ENCODE measurements around the gene MBTPS1.

Gene MBTPS1

GRCh38 chr16:84071121-84071520, 45.6 kb downstream of the MBTPS1 start:
- H3K27ac ChIP-seq (ENCODE audit: low read depth, low read length), result no peak overlapping the region
- H3K4me2 ChIP-seq (ENCODE audit: low read depth, low read length, poor library complexity, severe bottlenecking), result no peak overlapping the region
- no peaks in the 10 kb centered on the region for H3K79me2 ChIP-seq (ENCODE audit: insufficient read depth, low read length)
- H3F3A ChIP-seq (ENCODE audit: insufficient read depth), result no peaks in the 10 kb centered on the region
- H3K4me3 ChIP-seq (ENCODE audit: insufficient read depth, low read length, poor library complexity, severe bottlenecking), result no peak overlapping the region
- no peak overlapping the region for H2AFZ ChIP-seq (ENCODE audit: low read depth, low read length, severe bottlenecking)
- H3K36me3 ChIP-seq (ENCODE audit: low read length), result peaks cover 7% of the 10 kb centered on the region; the same call in 1 of the 2 replicates
- H3K9me2 ChIP-seq (replicated peaks; ENCODE audit: insufficient read depth, low read length), result no peaks in the 10 kb centered on the region
- H4K20me1 ChIP-seq (ENCODE audit: low read depth, low read length), result 0 out of 2 replicates have a peak, but pooled peaks cover 3% of the 10 kb centered on the region
- no peak for TF ChIP-seq EZH2phosphoT487 (conservative IDR thresholded peaks at IDR 0.05; ENCODE audit: low read length)
- TF ChIP-seq CTCF (IDR thresholded peaks at IDR 0.05; ENCODE audit: insufficient read depth, low read length, poor library complexity, severe bottlenecking), result no peak
- no peak overlapping the region for H3K9ac ChIP-seq (ENCODE audit: low read length)
- H3K27me3 ChIP-seq (ENCODE audit: low read length), result no peaks in the 10 kb centered on the region
- no peaks in the 10 kb centered on the region for H3K9me3 ChIP-seq (ENCODE audit: insufficient read depth, low read length)

- Histone ChIP-seq H3K9me3 (ENCODE audit: insufficient read depth, low read length) (no peaks in the 10 kb centered on the region), H3F3A (ENCODE audit: insufficient read depth) (0 out of 2 replicates have a peak, but pooled peaks cover 3% of the 10 kb centered on the region), H3K4me2 (ENCODE audit: low read depth, low read length, poor library complexity, severe bottlenecking) (no peak overlapping the region), H4K20me1 (ENCODE audit: low read depth, low read length) (no peaks in the 10 kb centered on the region), H3K27ac (ENCODE audit: low read depth, low read length) (no peak overlapping the region), H3K79me2 (ENCODE audit: insufficient read depth, low read length) (no peaks in the 10 kb centered on the region), H2AFZ (ENCODE audit: low read depth, low read length, severe bottlenecking) (no peak overlapping the region), H3K36me3 (ENCODE audit: low read length) (peaks cover 3% of the 10 kb centered on the region; the same call in 1 of the 2 replicates), H3K4me3 (ENCODE audit: insufficient read depth, low read length, poor library complexity, severe bottlenecking) (no peak overlapping the region), H3K9me2 (replicated peaks; ENCODE audit: insufficient read depth, low read length) (no peaks in the 10 kb centered on the region), H3K27me3 (ENCODE audit: low read length) (no peaks in the 10 kb centered on the region), H3K9ac (ENCODE audit: low read length) (no peak overlapping the region)
- no peak for TF ChIP-seq CTCF (IDR thresholded peaks at IDR 0.05; ENCODE audit: insufficient read depth, low read length, poor library complexity, severe bottlenecking)
- TF ChIP-seq EZH2phosphoT487 (conservative IDR thresholded peaks at IDR 0.05; ENCODE audit: low read length), result no peak
Observed at GRCh38 chr16:84069540-84069939, 47.2 kb downstream of the MBTPS1 start.

GRCh38 chr16:84068783-84069462, 47.8 kb downstream of the MBTPS1 start:
- Histone ChIP-seq H3K27ac (ENCODE audit: low read depth, low read length) (no peak overlapping the region), H3K79me2 (ENCODE audit: insufficient read depth, low read length) (no peaks in the 10 kb centered on the region), H2AFZ (ENCODE audit: low read depth, low read length, severe bottlenecking) (no peak overlapping the region), H4K20me1 (ENCODE audit: low read depth, low read length) (no peaks in the 10 kb centered on the region), H3K9me3 (ENCODE audit: insufficient read depth, low read length) (no peaks in the 10 kb centered on the region), H3K9me2 (replicated peaks; ENCODE audit: insufficient read depth, low read length) (no peaks in the 10 kb centered on the region), H3K4me2 (ENCODE audit: low read depth, low read length, poor library complexity, severe bottlenecking) (no peak overlapping the region), H3F3A (ENCODE audit: insufficient read depth) (0 out of 2 replicates have a peak, but pooled peaks cover 3% of the 10 kb centered on the region), H3K27me3 (ENCODE audit: low read length) (no peaks in the 10 kb centered on the region), H3K4me3 (ENCODE audit: insufficient read depth, low read length, poor library complexity, severe bottlenecking) (no peak overlapping the region), H3K9ac (ENCODE audit: low read length) (no peak overlapping the region), H3K36me3 (ENCODE audit: low read length) (peaks cover 9% of the 10 kb centered on the region)
- TF ChIP-seq EZH2phosphoT487 (conservative IDR thresholded peaks at IDR 0.05; ENCODE audit: low read length) (no peak), CTCF (IDR thresholded peaks at IDR 0.05; ENCODE audit: insufficient read depth, low read length, poor library complexity, severe bottlenecking) (no peak)
